Measurements from ENCODE around the gene SNRNP200. TPM values are rescaled to one million over a fixed set of nuclear protein-coding genes. Genes with fewer than 3 reads are reported as not detected.
A peak's percentile ranks its signal among the peaks of the same experiment; 100 is the strongest.
"Not testable (repeated sequence)": the region's sequence is repeated elsewhere in the genome, so short reads cannot be mapped to it uniquely, and the experiment has no call there.

Gene SNRNP200
- total RNA-seq, 1 donor from 2014 or later = 87.2 TPM

GRCh38 chr2:96325041-96325883 lies 19.9 kb upstream of the SNRNP200 start, which contains the start of gene ITPRIPL1:
Gene ITPRIPL1 (plus strand): TSS chr2:96325317. CDS start chr2:96325840, 523 bp downstream.
- peak; percentile 90 for DNase-seq (ENCODE audit: low spot score)

- no peak for DNase-seq (ENCODE audit: low spot score)
These were observed 19.3 kb upstream of the SNRNP200 start for GRCh38 chr2:96324721-96325040.

DNA sequence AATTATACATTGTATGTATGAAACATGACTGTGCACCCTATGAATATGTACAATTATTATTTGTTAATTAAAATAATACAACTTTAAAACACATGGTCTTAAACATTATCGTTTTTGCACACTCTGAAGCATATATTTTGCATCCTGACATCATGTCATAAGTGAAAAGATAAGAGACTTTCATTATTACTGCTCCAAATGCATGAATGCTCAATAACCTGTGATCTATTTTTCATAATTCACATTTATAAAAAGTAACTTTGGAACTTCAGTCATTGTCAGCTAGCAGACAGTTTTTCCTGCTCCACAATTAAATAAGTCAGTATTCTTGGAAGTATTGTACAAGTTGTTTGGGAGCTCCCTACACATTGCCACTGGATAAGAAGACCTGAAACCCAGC lies 18.5 kb upstream of the SNRNP200 start:
- no peak for DNase-seq (ENCODE audit: low spot score)

GRCh38 chr2:96320728-96321622 lies 15.6 kb upstream of the SNRNP200 start:
- peak; percentile 87 for DNase-seq (ENCODE audit: low spot score)

DNA sequence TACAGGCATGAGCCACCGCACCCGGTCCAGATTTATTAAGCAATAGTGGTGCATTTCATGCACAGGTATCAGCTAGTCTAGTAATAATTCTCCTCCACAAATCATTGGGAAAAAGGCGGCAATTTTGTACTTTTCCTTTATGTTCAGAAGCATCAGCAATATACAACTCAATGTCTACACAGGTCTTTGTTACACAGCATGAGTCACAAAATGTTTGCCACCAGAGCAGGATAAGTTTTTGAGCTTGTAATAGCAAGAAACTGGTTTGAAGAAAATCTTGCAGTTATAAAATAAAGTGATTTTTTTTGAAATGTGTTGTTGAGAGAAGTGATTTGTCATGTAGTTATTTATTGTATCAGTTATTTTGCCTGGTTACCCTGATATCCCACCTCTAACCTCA lies 15.0 kb upstream of the SNRNP200 start:
- no peak for DNase-seq (ENCODE audit: low spot score)

GRCh38 chr2:96319396-96319795 lies 14.1 kb upstream of the SNRNP200 start:
- DNase-seq (ENCODE audit: low spot score) = no peak

GRCh38 chr2:96318723-96319122 lies 13.4 kb upstream of the SNRNP200 start:
- no peak for DNase-seq (ENCODE audit: low spot score)

DNA sequence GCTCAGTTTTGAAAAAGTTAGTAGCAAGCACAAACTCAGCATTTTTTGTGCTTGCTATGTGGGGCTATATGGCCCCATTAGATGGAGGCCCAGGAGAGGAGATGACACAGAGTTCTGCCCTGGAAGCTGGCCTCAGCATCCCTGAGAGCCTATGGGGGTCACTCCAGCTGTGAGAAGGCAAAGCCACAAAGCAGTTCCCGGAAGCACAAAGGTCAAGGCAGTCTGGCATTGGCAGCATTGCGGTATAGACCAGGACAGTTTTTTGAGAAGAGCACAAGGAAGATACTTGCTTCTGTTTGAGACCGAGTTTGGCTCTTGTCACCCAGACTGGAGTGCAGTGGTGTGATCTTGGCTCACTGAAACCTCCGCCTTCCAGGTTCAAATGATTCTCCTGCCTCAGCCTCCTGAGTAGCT lies 12.2 kb upstream of the SNRNP200 start:
- peak; percentile 37 for DNase-seq (ENCODE audit: low spot score)

- DNase-seq (ENCODE audit: low spot score) = no peak
These were observed 11.7 kb upstream of the SNRNP200 start for GRCh38 chr2:96316999-96317398.

GRCh38 chr2:96315400-96316071 lies 10.2 kb upstream of the SNRNP200 start:
- peak; percentile 39 for DNase-seq (ENCODE audit: low spot score)

- peak; percentile 30 for DNase-seq (ENCODE audit: low spot score)
These were observed 9.7 kb upstream of the SNRNP200 start for GRCh38 chr2:96315005-96315399.

DNA sequence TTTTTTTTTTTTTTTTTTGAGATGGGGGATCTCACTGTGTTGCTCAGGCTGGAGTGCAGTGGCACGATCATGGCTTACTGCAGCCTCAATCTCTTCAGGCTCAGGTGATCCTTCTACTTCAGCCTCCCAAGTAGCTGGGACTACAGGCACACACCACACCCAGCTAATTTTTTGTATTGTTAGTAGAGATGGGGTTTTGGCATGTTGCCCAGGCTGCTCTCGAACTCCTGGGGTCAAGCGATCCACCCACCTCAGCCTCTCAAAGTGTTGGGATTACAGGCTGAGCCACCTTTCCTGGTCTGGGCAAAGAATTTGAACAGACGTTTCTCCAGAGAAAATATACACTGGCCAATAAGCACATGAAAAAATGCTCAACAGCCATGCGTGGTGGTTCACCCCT lies 2.9 kb upstream of the SNRNP200 start:
- DNase-seq (ENCODE audit: low spot score) = no peak

GRCh38 chr2:96306370-96306769 lies 1.0 kb upstream of the SNRNP200 start:
- no peak for DNase-seq (ENCODE audit: low spot score)

DNA sequence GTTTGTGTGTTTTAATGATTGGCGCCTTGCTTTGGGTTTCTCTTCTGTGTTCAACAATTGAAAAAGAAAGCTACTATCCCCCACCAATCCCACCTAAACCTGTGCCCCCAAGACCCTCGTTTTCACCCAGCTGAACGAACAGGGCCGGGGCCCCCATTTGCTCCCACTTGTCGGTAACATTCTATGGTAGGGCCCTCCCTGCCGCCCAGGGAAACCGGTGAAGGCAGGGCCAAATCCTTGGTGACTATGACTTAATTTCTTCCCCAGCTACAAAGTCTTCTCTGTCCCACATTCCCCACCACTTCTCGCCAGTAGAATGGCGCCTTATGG lies 598 bp upstream of the SNRNP200 start:
- peak; percentile 73 for DNase-seq (ENCODE audit: low spot score)

DNA sequence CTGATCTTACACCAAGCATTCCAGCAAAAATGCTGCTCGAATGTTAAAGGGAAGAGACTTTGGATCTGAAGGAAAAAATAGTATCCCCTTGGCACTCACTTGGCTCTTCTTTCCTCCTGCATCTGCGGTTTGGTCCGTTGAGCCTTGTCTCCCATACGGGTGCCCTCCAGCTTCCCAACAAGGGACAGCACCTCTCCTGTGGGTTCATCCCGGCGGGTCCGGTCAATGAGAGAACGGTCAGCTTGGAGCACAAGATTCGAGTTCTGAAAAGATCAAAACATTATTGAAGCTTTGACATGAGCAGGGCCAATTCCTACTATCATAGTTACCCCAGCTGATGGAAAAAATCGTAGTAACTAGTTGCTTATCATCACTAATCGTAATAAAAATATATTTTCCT lies 740 bp downstream of the SNRNP200 start:
- DNase-seq (ENCODE audit: low spot score) = no peak

DNA sequence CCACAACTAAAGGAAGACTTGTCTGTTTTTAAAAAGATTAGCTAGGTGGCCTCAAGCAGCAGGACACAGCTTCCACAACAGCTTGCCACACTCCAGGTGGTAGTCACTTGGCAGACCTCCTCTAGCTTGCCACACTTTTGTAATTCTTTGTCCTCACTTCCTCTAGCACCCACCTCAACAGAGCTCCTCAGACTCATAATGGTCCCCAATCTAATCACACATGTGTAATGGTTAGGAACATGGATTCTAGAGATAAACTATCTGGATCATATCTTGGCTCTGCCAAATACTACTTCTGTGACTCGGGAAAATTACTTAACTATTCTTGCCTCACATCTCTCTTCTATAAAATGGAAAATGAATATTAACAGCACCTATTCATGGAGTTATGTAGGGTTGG lies 3.5 kb downstream of the SNRNP200 start:
- DNase-seq (ENCODE audit: low spot score) = no peak

- DNase-seq (ENCODE audit: low spot score) = no peak
These were observed 8.4 kb downstream of the SNRNP200 start for GRCh38 chr2:96296925-96297324.

DNA sequence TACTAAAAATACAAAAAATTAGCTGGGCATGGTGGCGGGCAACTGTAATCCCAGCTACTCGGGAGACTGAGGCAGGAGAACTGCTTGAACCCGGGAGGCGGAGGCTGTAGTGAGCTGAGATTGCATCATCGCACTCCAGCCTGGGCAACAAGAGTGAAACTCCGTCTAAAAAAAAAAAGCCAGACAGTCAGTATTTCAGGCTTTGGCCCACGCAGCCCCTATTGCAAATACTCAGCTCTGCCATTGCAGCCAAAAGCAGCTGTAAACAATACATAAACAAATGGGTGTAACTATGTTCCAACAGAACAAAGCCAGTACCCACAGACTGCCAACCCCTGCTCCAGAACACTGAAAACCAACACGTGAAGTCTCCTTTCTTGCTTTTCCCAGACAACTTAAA lies 11.1 kb downstream of the SNRNP200 start:
- not testable (repeated sequence) for DNase-seq (ENCODE audit: low spot score)

DNA sequence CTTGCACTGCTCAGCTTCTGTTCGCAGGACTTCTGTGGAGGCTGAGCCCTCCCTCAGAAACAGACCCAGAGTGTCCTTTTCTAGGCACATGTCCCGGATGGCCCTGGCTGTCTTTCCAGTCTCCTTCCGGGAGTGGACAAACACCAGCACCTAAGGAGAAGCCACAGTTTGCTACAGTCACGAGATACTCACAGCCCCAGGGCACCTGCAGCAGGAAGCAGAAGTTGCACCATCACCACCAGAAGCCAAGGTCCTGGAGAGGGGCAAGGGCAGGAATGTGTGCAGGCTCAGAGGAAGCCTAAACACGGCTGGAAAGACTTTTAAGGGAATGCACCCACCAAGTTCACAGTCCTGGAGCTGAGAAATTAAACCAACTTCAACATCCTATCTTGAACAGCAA lies 13.6 kb downstream of the SNRNP200 start:
- DNase-seq (ENCODE audit: low spot score) = no peak

- no peak for DNase-seq (ENCODE audit: low spot score)
These were observed 18.0 kb downstream of the SNRNP200 start for GRCh38 chr2:96287273-96287856.

- no peak for DNase-seq (ENCODE audit: low spot score)
These were observed 28.4 kb downstream of the SNRNP200 start for GRCh38 chr2:96276787-96277499.

Measured in mesenteric fat pad (tissue), 1 donor.